ENCODE measurements around the gene IRX4. TPM values are rescaled to one million over a fixed set of nuclear protein-coding genes. Genes with fewer than 3 reads are reported as not detected.

IRX4 gene
- polyA plus RNA-seq, 3 donors from 2014 or later, result not detected

GRCh38 chr5:1833264-1834021 lies 49.3 kb downstream of the IRX4 start:
- peaks cover 0 to 2% (median 2%) of the 10 kb centered on the region in 3 donors for H3K27me3 Mint-ChIP-seq (ENCODE audit: low read depth in 3 of 3)
- no peak for DNase-seq
- peaks cover 4 to 10% of the 10 kb centered on the region in 2 donors for H3K4me1 Mint-ChIP-seq
- no peaks in the 10 kb centered on the region for H3K9me3 Mint-ChIP-seq
- peaks cover 3 to 11% (median 10%) of the 10 kb centered on the region in 3 donors for H3K36me3 Mint-ChIP-seq
- H3K4me3 Mint-ChIP-seq, result no peak overlapping the region
- no peak overlapping the region for H3K27ac Mint-ChIP-seq

- Mint-ChIP-seq H3K9me3 (no peaks in the 10 kb centered on the region), H3K4me3 (peak overlapping the region in 2 of 5 donors; percentile 53 to 65), H3K36me3 (peaks cover 3 to 11% (median 10%) of the 10 kb centered on the region in 3 donors), H3K27ac (no peak overlapping the region), H3K27me3 (ENCODE audit: low read depth in 3 of 3) (peaks cover 0 to 2% (median 0%) of the 10 kb centered on the region in 3 donors), H3K4me1 (peaks cover 4 to 10% of the 10 kb centered on the region in 2 donors)
- DNase-seq, result peak; percentile 6 to 14 (median 6)
Observed at GRCh38 chr5:1832511-1833250, 50.0 kb downstream of the IRX4 start.

GRCh38 chr5:1831677-1832313 lies 50.9 kb downstream of the IRX4 start:
- Mint-ChIP-seq H3K27ac (no peak overlapping the region), H3K9me3 (no peaks in the 10 kb centered on the region), H3K4me1 (peaks cover 5 to 10% of the 10 kb centered on the region in 2 donors), H3K27me3 (ENCODE audit: low read depth in 3 of 3) (peaks cover 0 to 2% (median 0%) of the 10 kb centered on the region in 3 donors), H3K36me3 (peaks cover 3 to 17% (median 10%) of the 10 kb centered on the region in 3 donors), H3K4me3 (no peak overlapping the region)
- no peak for DNase-seq

DNA sequence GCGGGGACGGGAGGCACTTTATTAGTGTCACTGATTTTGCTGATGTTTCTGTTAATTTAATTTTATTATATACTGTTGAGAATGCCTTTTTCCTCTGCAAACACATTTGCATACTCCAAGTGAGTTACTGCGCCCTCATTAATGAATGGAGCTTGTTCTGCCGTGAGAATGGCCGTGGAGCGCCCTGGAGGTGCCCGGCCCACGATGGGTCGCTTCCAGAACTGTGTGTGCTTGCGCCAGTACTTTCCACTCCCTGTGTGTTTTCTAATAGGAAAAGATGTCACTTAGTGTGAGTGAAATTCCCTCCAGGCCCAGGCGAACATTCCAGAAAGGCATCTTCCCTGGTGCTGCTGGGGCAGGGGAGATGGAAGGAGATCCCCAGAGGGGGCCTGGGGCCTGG lies 51.5 kb downstream of the IRX4 start:
- Mint-ChIP-seq H3K27me3 (ENCODE audit: low read depth in 3 of 3) (peaks cover 0 to 2% (median 0%) of the 10 kb centered on the region in 3 donors), H3K4me1 (peaks cover 5 to 10% of the 10 kb centered on the region in 2 donors), H3K27ac (no peak overlapping the region), H3K36me3 (peaks cover 3 to 17% (median 10%) of the 10 kb centered on the region in 3 donors), H3K4me3 (no peak overlapping the region), H3K9me3 (no peaks in the 10 kb centered on the region)
- DNase-seq, result no peak

DNA sequence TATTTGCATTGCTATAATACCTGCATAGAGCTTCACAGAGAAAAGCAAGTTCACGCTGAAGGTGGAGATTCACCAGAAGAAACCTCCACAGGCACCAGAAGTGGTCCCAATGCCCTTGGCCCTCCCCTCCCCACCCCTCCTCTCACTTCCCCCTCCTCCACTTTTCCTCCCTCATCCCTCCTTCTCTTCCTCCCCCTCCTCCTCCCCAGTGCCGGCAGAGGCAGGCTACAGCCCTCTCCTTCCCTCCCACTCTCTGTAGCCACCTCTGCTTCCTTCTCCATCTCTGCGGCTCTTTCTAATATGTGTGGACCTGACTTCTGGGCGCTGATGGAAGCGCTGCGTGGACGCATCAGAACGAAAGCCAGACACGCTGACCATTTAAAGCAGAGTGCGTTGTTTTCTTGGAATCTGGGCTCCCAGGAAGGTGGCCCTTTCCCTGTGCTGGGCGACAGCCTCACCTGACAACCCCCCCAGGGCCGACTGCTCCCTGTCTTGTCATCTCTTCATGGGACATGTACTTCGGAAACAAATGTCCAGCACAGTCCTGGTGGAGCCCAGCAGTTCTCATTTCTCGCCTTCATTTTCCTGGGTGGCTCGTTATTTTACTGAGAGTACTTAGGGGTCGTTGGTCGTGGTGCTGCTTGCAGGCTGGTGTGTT lies 52.0 kb downstream of the IRX4 start:
- no peak overlapping the region for H3K4me3 Mint-ChIP-seq
- no peak overlapping the region for H3K27ac Mint-ChIP-seq
- no peak for DNase-seq
- peaks cover 3 to 17% (median 14%) of the 10 kb centered on the region in 3 donors for H3K36me3 Mint-ChIP-seq
- H3K9me3 Mint-ChIP-seq, result no peaks in the 10 kb centered on the region
- peaks cover 0 to 2% (median 0%) of the 10 kb centered on the region in 3 donors for H3K27me3 Mint-ChIP-seq (ENCODE audit: low read depth in 3 of 3)
- H3K4me1 Mint-ChIP-seq, result peaks cover 5 to 10% of the 10 kb centered on the region in 2 donors

DNA sequence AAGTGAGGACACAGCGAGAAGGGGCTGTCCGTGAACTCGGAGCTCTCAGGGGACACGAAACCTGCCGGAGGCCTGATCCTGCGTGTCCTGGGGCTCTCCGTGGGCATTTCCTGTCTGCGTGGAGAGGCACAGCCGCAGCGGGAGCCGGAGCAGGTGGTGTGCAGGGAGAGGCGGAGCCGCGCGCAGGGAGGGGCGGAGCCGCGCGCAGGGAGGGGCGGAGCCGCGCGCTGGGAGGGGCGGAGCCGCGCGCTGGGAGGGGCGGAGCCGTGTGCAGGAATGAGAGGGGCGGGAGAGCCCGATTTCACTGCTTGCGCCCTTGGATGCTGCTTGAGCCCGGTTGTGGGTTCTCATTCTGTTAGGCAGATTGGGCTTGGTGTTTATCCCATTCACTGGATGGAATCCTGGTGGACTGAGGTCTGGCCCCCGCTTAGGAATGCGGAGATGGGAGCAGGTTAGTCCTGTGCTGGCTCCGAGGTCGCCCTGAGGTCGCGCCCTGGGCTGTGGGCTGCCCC lies 54.8 kb downstream of the IRX4 start:
- no peaks in the 10 kb centered on the region for H3K9me3 Mint-ChIP-seq
- H3K27me3 Mint-ChIP-seq (ENCODE audit: low read depth in 3 of 3), result peaks cover 0 to 2% (median 0%) of the 10 kb centered on the region in 3 donors
- H3K27ac Mint-ChIP-seq, result no peak overlapping the region
- H3K36me3 Mint-ChIP-seq, result peaks cover 3 to 17% (median 14%) of the 10 kb centered on the region in 3 donors
- DNase-seq, result no peak
- H3K4me1 Mint-ChIP-seq, result peaks cover 5 to 10% of the 10 kb centered on the region in 2 donors
- H3K4me3 Mint-ChIP-seq, result no peak overlapping the region

Other genes with a start within 250 kb of the IRX4 start
- 100 to 1,000 TPM in 1 of 3 donors, 10 to 100 TPM in 2; 86.5 to 142 (median 87.6) TPM for gene MRPL36, start 83.1 kb downstream of the IRX4 start, polyA plus RNA-seq
- 10 to 100 TPM; 75.8 to 96.0 (median 89.8) TPM for gene NDUFS6, start 81.5 kb downstream of the IRX4 start, polyA plus RNA-seq

All from immature natural killer cell (primary cell).